Fibroblast of skin of right quadriceps (primary cell): ENCODE results near the gene HSPG2.
"Not testable (repeated sequence)": the region's sequence is repeated elsewhere in the genome, so short reads cannot be mapped to it uniquely, and the experiment has no call there.

Experiments
- DNase-seq: peaks from one replicate; pipeline ENCODE4 v3.0.0-alpha.2; 2013

The HSPG2 gene

DNA sequence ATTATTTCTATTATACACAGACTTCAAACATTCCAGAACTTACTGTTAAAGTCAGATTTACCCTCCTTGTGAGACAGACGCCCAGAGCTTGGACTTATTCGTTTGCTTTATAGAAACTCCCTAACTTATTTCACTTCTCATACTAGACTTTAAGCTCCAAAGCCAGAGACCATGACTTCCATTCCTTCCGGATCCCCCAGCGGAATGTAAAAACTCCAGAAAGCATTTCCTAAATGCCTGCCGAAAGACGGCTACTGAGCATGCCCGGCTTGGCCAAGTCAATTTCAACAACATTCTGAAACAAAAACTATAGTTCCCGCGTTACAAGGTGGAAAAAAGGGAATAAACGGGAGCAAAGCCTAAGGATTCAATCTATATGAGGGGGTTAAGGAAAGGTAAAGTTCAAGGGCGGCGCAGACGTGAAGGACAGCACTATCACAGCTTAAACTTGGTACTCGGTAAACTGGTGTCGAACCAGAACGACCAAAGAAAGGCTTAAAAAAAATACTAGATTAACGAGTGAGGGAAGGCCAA, 155.2 kb downstream of the HSPG2 start:
- DNase-seq: peak; percentile 56

DNA sequence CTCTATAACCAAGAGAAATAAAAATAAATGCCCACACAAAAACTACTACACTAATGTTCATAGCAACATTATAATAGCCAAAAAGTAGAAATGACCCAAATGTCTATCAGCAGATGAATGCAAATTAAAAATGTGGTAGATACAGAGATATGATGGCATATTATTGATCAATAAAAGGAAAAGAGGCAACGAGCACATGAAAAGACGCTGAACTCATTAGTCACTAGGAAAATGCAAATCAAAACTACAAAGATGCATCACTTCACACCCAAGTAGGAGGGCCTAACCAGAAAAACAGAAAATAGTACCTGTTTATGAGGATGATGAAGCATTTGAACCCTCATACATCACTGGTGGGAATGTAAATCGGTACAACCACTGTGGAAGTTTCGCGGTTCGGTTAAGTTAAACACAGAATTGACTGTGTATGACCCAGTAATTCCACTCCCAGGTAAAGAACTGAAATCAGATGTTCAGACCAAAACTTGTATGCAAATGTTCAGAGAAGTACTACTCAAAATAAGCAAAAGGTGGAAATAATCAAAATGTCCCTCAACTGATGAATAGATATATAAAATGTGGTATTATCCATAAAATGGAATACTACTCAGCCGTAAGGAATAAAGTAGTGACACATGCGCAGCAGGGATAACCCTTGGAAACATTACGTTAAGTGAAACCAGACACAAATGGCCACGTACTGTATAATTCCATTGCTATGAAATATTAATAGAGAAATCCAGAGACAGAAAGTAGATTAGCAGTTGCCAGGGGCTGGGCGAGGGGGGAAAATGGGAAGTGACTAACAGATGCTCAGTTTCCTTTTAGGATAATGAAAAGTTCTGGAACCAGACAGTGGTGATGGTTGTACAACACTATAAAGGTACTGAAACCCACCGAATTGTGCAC, 157.2 kb downstream of the HSPG2 start:
- no peak for DNase-seq

DNA sequence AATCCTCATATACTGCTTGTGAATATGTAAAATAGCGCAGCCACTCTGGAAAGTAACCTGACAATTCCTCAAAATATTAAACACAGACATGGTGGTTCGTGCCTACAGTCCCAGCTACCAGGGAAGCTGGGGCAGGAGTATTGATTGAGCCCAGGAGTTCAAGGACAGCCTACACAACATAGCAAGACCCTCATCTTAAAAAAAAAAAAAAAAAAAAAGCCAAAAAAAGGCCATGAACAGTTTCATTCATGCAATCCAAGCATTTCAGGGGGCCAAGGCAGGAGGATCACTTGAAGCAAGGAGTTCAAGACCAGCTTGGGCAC, 158.7 kb downstream of the HSPG2 start:
- no peak for DNase-seq

DNA sequence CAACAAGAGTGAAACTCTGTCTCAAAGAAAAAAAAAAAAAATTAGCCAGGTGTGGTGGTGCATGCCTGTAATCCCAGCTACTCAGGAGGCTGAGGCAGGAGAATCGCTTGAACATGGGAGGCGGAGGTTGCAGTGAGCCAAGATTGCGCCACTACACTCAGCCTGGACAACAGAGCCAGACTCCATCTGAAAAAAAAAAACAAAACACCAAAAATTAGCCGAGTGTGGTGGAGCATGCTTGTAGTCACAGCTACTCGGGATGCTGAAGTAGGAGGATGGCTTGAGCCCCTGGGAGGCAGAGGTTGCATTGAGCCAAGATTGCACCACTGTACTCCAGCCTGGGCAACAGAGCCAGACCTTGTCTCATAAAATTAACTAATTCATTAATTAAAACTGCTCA, 160.2 kb downstream of the HSPG2 start:
- not testable (repeated sequence) for DNase-seq

DNA sequence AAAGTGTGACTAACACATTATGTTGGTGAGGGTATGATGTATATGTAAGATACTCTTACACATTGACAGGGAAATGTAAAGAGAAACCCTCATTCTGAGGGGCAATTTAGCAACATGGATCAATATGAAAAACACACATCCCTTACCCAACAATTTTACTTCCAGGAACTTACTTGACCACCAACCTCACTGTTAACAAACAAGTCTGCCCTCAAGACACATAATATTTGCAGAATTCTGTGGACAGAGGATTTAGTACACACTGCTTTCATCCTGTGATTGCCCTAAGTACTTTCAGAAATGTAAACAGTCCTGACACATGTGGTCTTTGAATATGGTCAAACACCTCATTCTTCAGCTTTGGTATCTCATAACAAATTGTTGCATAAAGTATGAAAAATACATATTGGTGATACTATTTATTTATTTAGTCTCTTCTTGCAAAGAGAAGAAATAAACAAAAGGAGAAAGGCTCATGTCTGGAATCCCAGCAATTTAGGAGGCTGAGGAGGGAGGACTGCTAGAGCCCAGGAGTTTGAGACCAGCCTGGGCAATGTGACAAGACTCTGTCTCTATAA, 161.0 kb downstream of the HSPG2 start:
- DNase-seq: peak; percentile 39

DNA sequence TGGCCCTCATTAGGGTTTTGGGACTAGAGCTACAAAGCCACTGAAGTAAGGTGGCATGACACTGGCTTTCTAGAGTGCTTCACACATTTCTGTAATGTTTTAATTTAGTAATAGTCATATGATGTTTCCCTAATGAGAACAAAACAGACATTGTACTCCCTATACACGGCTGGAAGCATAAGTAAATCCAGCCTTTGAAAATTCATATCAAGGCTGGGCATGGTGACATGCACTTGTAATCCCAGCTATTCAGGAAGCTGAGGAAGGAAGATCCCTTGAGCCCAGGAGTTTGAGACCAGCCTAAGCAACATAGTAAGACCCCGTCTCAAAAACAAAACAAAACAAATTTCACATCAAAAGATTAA, 161.6 kb downstream of the HSPG2 start:
- DNase-seq: no peak

DNA sequence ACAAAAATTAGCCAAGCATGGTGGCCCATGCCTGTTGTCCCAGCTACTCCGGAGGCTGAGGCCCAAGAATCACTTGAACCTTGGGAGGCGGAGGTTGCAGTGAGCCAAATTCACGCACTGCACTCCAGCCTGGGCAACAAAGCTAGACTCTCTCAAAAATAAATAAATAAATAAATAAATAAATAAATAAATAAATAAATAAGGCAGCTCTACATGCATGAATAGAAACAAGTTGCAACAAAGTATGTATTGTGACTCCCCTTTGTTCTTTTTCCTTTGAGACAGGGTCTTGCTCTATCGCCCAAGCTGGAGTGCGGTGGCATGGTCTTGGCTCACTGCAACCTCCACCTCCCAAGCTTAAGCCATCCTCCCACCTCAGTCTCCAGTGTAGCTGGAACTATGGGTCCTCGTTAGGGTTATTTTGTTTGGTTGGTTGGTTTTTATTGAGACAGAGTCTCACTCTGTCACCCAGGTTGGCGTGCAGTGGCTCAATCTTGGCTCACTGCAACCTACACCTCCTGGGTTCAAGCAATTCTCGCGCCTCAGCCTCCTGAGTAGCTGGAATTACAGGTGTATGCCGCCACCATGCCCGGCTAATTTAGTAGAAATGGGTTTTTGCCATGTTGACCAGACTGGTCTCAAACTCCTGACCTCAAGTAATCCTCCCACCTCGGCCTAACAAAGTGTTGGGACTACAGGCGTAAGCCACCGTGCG, 162.1 kb downstream of the HSPG2 start:
- DNase-seq: no peak

DNA sequence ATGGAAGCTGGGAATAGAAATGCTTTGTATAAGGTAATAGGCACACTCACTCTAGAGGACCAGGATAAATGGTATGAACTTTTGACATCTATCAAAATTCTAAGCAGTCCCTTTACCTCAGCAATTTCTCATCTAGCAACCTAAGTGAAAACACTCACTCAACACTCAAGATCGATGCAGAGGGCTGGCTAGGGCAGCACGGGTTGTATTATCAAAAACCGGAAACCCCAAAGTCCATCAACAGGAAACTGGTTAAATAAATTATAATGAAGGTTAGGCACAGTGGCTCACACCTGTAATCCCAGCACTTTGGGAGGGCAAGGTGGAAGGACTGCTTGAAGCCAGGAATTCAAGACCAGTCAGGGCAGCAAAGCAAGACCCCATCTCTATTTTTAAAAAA, 163.5 kb downstream of the HSPG2 start:
- no peak for DNase-seq
